GM10248 (cell line): ENCODE data around the gene BRAT1.

Experiments
- CTCF ChIA-PET: fragments of 300-600 bp; sonication (Branson Sonifier 250); formaldehyde crosslinking; extraction: SDS; loops from one replicate; lab custom pipeline; 2021; ENCODE audit warnings: antibody characterized with exemption; lab: Yijun Ruan, JAX
- POLR2A ChIA-PET: fragments of 350-650 bp; sonication (Branson Sonifier 250); formaldehyde crosslinking; extraction: SDS; loops from one replicate; lab custom pipeline; 2020; ENCODE audit warnings: antibody characterized with exemption; lab: Yijun Ruan, JAX
- DNase-seq: peaks from one replicate; pipeline ENCODE4 v3.0.0; 2012; ENCODE audit errors: extremely low spot score
- TF ChIP-seq, protein P1 (sequence below): IDR thresholded peaks from 2 replicates; pipeline ENCODE4 v1.5.1; 2012; ENCODE audit warnings: mild to moderate bottlenecking, low read depth; ENCODE audit errors: extremely low read depth, missing control alignments, control extremely low read depth

BRAT1 gene

DNA sequence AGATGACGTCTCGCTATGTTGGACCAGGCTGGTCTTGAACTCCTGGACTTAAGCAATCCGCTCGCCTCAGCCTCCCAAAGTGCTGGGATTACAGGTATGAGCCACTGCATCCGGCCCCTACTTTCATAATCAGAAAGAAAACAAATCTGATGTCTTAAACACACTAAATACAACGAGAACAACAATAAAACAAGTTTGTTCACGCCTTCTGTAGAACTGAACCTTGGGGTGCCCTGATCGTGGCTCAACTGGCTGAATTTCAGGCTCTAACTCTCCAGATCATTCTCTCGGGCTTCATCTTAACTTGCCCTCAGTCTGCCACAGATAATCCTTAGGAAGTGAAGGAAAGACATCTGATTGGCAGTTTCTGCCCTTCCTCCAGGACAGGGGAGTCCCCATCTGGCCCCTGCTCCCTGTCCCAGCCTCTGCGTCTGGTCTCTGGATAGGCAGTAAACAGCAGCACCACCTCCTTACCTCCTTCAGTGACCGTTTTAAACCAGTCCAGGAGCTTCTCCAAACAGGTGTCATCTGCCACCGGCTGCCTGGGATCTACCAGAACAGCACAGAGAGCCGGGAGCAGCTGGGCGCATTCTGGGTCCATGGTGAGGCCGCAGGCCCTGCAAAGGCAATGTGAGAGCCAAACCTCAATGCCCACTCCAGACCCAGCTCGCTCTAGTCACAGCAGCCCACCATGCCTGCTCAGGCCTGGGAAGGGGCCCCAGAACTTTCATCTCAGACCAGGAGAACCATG is 1.3 kb downstream of the BRAT1 start:
- ChIA-PET CTCF (interaction anchor here (1.1 kb wide), 1 partner anchor 11 kb away, joined by 3 read pairs; no protein-coding TSS in a partner anchor), POLR2A (interaction anchor here (0.6 kb wide), 1 partner anchor 266 kb away, joined by 6 read pairs; no protein-coding TSS in a partner anchor)
- TF ChIP-seq, protein P1, sequence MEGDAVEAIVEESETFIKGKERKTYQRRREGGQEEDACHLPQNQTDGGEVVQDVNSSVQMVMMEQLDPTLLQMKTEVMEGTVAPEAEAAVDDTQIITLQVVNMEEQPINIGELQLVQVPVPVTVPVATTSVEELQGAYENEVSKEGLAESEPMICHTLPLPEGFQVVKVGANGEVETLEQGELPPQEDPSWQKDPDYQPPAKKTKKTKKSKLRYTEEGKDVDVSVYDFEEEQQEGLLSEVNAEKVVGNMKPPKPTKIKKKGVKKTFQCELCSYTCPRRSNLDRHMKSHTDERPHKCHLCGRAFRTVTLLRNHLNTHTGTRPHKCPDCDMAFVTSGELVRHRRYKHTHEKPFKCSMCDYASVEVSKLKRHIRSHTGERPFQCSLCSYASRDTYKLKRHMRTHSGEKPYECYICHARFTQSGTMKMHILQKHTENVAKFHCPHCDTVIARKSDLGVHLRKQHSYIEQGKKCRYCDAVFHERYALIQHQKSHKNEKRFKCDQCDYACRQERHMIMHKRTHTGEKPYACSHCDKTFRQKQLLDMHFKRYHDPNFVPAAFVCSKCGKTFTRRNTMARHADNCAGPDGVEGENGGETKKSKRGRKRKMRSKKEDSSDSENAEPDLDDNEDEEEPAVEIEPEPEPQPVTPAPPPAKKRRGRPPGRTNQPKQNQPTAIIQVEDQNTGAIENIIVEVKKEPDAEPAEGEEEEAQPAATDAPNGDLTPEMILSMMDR: no peak
- DNase-seq: no peak

DNA sequence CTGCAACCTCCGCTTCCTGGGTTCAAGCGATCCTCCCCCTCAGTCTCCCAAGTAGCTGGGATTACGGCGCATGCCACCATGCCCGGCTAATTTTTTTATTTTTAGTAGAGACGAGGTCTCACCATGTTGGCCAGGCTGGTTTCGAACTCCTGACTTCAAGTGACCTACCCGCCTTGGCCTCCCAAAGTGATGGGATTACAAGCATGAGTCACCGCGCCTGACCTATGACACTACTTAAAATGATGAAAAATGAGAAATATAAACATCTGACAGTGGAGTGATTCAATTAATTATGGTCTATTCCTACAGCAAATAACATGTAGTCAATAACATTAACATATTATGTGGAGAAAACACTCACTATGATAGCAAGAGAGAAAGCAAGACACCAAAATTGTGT is 2.2 kb downstream of the BRAT1 start:
- ChIA-PET CTCF (no interaction called here), POLR2A (no interaction called here)
- TF ChIP-seq, protein P1: no peak
- no peak for DNase-seq

DNA sequence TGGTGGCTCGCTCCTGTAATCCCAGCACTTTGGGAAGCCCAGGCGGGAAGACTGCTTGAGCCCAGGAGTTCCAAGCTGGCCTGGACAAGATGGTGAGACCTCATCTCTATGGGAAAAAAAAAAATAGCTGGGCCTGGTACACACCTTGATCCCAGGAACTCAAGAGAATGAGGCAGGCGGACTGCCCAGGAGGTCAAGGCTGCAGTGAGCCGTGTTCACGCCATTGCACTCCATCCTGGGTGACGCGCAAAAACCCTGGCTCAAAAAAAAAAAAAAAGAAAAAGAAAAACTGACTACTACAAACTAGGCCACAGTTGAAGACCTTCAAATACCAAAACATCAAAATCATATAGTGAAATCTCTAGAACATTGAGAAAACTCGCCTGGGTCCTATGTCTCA is 3.9 kb downstream of the BRAT1 start:
- no peak for DNase-seq
- ChIA-PET CTCF (interaction anchor here (0.9 kb wide), 1 partner anchor 11 kb away, joined by 4 read pairs; no protein-coding TSS in a partner anchor), POLR2A (no interaction called here)
- TF ChIP-seq, protein P1: no peak

DNA sequence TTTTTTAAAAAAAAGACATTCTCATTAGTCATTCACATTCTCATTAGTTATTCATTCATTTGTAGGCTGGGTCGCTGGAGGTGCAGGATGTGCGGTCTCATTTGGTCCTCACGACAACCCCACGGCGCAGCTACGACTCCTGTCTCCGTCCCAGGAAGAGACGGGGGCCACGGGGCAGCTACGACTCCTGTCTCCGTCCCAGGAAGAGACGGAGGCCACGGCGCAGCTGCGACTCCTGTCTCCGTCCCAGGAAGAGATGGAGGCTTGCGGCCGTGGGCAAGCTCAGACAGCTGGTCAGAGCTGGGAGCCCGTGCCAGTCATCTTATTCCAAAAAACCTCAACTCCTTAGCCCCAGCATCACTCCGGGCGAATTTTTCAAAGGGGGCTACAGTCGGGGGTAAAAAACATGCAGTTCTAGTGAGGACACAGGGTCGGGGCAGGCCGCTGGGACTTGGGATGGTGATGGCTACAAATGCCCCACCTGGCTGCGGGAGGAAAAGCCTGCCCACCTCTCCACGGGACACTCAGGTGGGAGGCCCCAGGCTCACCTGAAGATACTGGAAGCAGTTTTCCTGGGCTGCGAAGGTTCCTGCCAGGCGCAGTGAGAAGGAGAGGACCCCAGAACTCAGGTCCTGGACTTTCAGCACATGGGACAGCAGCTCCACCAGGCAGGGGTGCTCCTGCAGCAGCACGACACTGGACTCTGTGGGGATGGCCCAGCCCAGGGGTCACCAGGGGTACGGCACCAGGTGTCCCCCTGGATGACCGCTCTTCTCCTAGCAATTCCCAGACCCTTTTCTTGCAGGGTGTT is 8.3 kb downstream of the BRAT1 start:
- DNase-seq: no peak
- POLR2A ChIA-PET: no interaction called here

DNA sequence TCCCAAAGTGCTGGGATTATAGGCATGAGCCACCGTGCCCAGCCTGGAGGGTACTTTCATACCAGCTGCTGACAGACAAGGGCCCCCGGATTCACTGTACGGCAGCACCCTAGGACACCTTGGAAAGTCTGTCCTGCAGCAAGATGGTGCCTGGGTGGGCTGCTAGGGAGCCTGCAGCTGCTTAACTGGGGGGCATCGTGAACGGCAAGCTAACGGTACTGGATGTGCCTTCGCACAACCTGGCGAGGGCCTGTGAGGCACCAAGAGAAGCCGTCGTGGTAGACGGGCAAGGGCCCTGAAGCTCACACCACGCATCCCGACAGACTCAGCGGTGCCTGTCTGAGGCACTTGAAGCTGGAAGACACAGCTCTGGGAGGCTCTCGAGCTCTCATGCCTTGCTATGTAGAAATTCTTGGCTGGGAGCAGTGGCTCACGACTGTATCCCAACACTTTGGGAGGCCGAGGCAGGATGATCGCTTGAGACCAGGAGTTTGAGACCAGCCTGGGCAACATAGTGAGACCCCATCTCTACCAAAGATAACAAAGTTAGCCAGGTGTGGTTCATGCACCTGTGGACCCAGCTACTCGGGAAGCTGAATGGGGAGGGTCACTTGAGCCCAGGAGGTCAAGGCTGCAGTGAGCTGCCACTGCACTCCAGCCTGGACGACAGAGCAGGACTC is 9.4 kb downstream of the BRAT1 start:
- no peak for DNase-seq
- CTCF ChIA-PET: no interaction called here
- TF ChIP-seq, protein P1: no peak
- POLR2A ChIA-PET: no interaction called here

More for the DNA sequence above, 8.3 kb downstream of the BRAT1 start:
- TF ChIP-seq, protein P1: no peak
- CTCF ChIA-PET: no interaction called here

DNA sequence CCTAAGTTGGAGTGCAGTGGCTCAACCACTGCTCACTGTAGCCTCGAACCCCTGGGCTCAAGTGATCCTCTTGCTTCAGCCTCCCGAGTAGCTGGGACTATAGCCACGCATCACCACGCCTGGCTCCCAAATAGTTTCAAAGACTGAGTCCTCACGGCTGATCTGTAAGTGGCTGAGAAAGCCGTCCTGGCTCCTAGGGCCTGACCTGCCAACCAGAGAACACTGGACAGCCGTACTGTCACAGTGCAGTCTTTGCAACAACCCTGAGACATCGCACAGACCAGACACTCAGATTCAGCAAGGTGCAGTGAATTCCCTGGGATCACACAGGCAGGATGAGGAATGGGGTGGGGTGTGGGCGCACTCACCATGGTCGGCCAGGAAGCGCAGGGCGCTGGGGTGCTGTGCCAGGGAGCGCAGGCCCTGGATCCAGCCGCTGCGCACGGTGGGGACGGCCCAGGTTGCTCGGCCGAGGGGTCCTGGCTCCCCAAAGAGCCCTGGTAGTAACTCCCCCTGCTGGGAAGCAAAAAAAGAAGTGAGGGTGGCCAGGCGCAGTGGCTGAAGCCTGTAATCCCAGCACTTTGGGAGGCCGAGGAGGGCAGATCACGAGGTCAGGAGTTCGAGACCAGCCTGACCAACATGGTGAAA is 10.7 kb downstream of the BRAT1 start:
- DNase-seq: no peak
- POLR2A ChIA-PET: no interaction called here
- TF ChIP-seq, protein P1: no peak
- CTCF ChIA-PET: no interaction called here
